Keratinocyte (primary cell): Measurements from ENCODE around the gene OR2T5.
"Not testable (repeated sequence)": the region's sequence is repeated elsewhere in the genome, so short reads cannot be mapped to it uniquely, and the experiment has no call there.

Experiments
- EZH2 ChIP-seq: IDR thresholded peaks from one replicate; pipeline ENCODE4 v1.6.1; 2012; ENCODE audit warnings: inconsistent platforms, mild to moderate bottlenecking, low read length, moderate library complexity
- TF ChIP-seq, protein P1 (sequence below), 3 experiments: IDR thresholded peaks in 1 of 3; conservative IDR thresholded peaks in 1 of 3; optimal IDR thresholded peaks in 1 of 3; 2 replicates in 2 of 3; 3 replicates in 1 of 3; pipeline versions ENCODE3 to v1.5.1; 2011; ENCODE audit warnings: low read length in 3 of 3, mild to moderate bottlenecking in 3 of 3, moderate library complexity in 2 of 3, control low read depth in 1 of 3, inconsistent platforms in 1 of 3; ENCODE audit not compliant: insufficient read depth in 2 of 3; ENCODE audit errors: extremely low read depth in 1 of 3

DNA sequence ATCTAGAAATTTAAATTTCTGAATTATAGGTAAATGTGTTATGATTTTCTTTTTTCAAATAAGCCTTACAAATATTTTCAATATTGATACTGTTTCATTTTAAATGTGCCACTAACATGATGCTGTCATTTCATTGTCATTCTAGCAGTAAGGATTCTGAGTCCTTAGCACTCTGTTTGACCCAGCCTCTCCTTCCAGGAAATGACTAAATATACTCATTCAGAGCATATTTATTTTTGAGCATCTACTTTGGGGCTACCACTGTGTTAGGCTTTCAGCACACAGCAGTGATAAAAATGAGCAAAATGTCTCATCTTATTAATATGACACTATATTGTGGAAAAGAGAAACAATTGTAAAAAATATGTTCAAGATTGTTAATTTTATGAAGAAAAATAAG is 21.8 kb downstream of the OR2T5 start:
- TF ChIP-seq, protein P1, sequence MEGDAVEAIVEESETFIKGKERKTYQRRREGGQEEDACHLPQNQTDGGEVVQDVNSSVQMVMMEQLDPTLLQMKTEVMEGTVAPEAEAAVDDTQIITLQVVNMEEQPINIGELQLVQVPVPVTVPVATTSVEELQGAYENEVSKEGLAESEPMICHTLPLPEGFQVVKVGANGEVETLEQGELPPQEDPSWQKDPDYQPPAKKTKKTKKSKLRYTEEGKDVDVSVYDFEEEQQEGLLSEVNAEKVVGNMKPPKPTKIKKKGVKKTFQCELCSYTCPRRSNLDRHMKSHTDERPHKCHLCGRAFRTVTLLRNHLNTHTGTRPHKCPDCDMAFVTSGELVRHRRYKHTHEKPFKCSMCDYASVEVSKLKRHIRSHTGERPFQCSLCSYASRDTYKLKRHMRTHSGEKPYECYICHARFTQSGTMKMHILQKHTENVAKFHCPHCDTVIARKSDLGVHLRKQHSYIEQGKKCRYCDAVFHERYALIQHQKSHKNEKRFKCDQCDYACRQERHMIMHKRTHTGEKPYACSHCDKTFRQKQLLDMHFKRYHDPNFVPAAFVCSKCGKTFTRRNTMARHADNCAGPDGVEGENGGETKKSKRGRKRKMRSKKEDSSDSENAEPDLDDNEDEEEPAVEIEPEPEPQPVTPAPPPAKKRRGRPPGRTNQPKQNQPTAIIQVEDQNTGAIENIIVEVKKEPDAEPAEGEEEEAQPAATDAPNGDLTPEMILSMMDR (optimal IDR thresholded peaks at IDR 0.05 in 1 of 3, IDR thresholded peaks at IDR 0.05 in 1 of 3, conservative IDR thresholded peaks at IDR 0.05 in 1 of 3; ENCODE audit: extremely low read depth in 1 of 3, insufficient read depth in 2 of 3, low read length in 3 of 3) = not testable (repeated sequence)
- not testable (repeated sequence) for TF ChIP-seq EZH2
